Aorta (tissue), 5 donors: ENCODE measurements around the gene PTPN6. TPM values are rescaled to one million over a fixed set of nuclear protein-coding genes. Genes with fewer than 3 reads are reported as not detected.

Source experiments
- ATAC-seq: fragments of 200-7000 bp; cut with Tn5 transposase; one replicate; pipeline ENCODE4 v1.9.1; 2022; ENCODE audit warnings: moderate library complexity; ENCODE audit not compliant: low FRiP score
- DNase-seq, 2 donors: peaks; one replicate each; pipeline ENCODE4 v3.0.0-alpha.2; 2020
- H3K27ac ChIP-seq, 2 donors: one replicate each; pipeline ENCODE4 v1.5.1; 2013; ENCODE audit warnings: low read length in 2 of 2, mild to moderate bottlenecking in 2 of 2, moderate library complexity in 2 of 2, control low read depth in 1 of 2, inconsistent platforms in 1 of 2, low read depth in 1 of 2
- H3K27me3 ChIP-seq, 2 donors: one replicate each; pipeline ENCODE4 v1.6.1; 2013; ENCODE audit warnings: control low read depth in 1 of 2, low read length in 1 of 2, mild to moderate bottlenecking in 1 of 2, moderate library complexity in 1 of 2; ENCODE audit not compliant: insufficient read depth in 2 of 2, control insufficient read depth in 1 of 2
- H3K36me3 ChIP-seq, 2 donors: one replicate each; pipeline ENCODE4 v1.6.1; 2013; ENCODE audit warnings: control low read depth in 1 of 2, low read length in 1 of 2, mild to moderate bottlenecking in 1 of 2; ENCODE audit not compliant: insufficient read depth in 2 of 2, control insufficient read depth in 1 of 2
- H3K4me1 ChIP-seq, 2 donors: one replicate each; pipeline ENCODE4 v1.6.1; 2013; ENCODE audit warnings: low read length in 2 of 2, control low read depth in 1 of 2, mild to moderate bottlenecking in 1 of 2, moderate library complexity in 1 of 2; ENCODE audit not compliant: insufficient read depth in 2 of 2, control insufficient read depth in 1 of 2
- H3K4me3 ChIP-seq, 2 donors: one replicate each; pipeline ENCODE4 v1.5.1; 2013; ENCODE audit warnings: low read length in 2 of 2, control low read depth in 1 of 2, mild to moderate bottlenecking in 1 of 2
- H3K9me3 ChIP-seq: one replicate; pipeline ENCODE4 v1.6.1; 2013; ENCODE audit warnings: mild to moderate bottlenecking, low read length; ENCODE audit not compliant: control insufficient read depth
- WGBS, 2 donors: extraction: QIAGEN DNeasy Blood & Tissue Kit; methylation state at CpG; one replicate each; pipeline ENCODE4 v1.1.7; 2013; 5-methylcytosine and 5-hydroxymethylcytosine counted together
- intact Hi-C, 2 donors: fragments of 100-400 bp; cut with DNase I; formaldehyde crosslinking; loops; one replicate each; pipeline versions ENCODE4 v1.14.2 to v1.15.0; 2022
- polyA plus RNA-seq, 2 donors: library from polyadenylated mRNA; stranded (reverse); fragments of 200-250 nt; gene quantifications; one replicate each; pipeline ENCODE4 v1.2.3, GENCODE V29; 2013
- total RNA-seq, 2 donors: library from RNA; stranded (reverse); fragmentation: NEBNext Ultra II Directional; extraction: Animal tissue kit (Norgen Biotek cat#: 25700); gene quantifications; one replicate each; pipeline ENCODE4 v1.2.1, GENCODE V29; 2021
- donor health status: healthy with polysubstance abuse.
- donor health status: Bipolar disorder and iron deficiency.
- donor health status: DM: no; HTN: no; CAD: no.
- donor health status: DM: no; HTN: no; CAD: no.
- donor health status: DM: yes; HTN: yes; CAD: no.

The PTPN6 gene
- total and polyA plus RNA-seq, 4 donors, result 10.1 to 42.3 (median 27.7) TPM

DNA sequence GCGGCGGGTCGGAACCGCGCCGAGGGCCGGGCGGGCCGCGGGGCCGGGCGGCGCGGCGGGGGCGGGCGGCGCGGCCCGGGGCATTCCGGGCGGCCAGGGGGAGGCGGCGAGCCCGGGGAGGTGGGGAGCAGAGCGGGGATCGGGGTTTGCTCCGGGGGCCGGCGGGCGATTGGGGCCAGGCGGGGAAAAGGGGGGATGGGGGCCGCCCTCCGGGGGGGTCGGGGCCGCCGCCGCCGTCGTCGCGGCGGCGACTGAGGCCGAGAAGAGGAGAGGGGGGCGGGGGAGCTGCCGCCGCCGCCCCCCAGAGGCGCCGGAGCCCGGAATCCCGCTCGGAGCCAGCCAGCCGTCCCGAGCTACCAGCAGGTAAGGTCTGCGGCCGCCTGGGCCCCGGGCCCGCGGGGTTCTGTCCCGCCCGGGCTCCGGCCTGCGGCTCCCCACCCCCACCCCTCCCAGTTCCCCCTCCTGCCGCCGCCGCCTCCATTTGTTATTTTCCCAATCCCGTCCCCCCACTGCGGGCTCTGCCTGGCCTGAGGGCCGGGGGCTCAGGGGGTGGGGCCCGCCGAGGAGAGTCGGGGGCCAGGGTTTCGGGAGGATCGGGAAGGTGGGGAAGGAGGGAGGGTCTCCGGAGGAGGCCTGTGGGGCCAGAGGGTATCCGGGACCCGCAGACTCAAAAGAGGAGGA is 23.0 kb upstream of the PTPN6 start:
- ATAC-seq, result no peak
- H3K4me3 ChIP-seq, result peak overlapping the region; percentile 97 to 99
- 1 to 2% methylated on average over 17 to 79 of the region's 79 CpGs for WGBS, 2 donors
- no peaks in the 10 kb centered on the region for H3K9me3 ChIP-seq
- H3K36me3 ChIP-seq, result no peaks in the 10 kb centered on the region
- H3K4me1 ChIP-seq, result no peaks in the 10 kb centered on the region
- intact Hi-C loops, result loop anchor here in 1 of 2 donors (5.0 kb wide), 1 partner anchor 61 kb away; the partner anchor contains the start of gene TPI1
- DNase-seq, result peak; percentile 53 to 79
- H3K27me3 ChIP-seq, result no peaks in the 10 kb centered on the region
- peak overlapping the region; percentile 49 to 96 for H3K27ac ChIP-seq

DNA sequence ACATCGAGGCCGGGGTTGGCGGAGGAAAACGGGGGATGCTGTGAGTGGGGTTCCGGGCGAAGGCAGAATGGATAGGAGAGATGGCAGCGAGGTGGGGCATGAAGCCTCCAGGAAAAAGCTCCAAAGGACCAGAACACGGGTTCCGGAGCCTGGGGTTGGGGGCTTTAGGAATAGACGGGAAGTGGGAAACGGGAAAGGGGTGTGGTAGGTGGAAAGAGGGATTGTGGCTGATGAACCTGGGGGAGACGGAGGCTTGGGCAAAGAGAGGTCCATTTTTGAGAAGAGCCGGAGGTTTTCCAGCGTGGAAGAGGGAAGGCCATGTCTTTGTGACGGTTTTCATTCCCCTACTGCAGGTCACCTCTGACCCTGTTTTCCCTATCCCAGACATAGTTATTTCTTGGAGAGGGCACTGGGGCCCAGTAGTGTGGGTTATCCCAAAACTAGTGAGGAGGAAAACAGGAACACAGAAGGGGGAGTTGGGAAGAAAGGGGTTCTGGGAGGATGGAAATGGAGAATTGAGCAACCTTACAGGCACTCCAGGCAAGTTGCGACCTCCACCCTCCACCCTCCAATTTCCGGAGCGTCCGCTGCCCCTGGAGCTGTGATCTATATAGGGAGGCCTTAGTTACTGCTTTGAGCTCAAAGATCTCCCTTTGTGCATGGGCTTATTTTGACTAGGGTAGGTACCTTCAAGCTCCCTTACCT is 22.3 kb upstream of the PTPN6 start:
- H3K4me3 ChIP-seq, result peak overlapping the region; percentile 97 to 99
- intact Hi-C loops, result loop anchor here in 1 of 2 donors (5.0 kb wide), 1 partner anchor 62 kb away; the partner anchor contains the start of gene TPI1
- DNase-seq (peak in 1 of 2 donors; percentile 35), ATAC-seq (no peak)
- no peaks in the 10 kb centered on the region for H3K4me1 ChIP-seq
- peaks cover 0 to 1% of the 10 kb centered on the region in 2 donors for H3K36me3 ChIP-seq
- H3K27ac ChIP-seq, result peak overlapping the region; percentile 49 to 96
- H3K27me3 ChIP-seq, result no peaks in the 10 kb centered on the region
- WGBS, 2 donors, result 2% methylated on average over 19 of the region's 19 CpGs
- no peaks in the 10 kb centered on the region for H3K9me3 ChIP-seq

DNA sequence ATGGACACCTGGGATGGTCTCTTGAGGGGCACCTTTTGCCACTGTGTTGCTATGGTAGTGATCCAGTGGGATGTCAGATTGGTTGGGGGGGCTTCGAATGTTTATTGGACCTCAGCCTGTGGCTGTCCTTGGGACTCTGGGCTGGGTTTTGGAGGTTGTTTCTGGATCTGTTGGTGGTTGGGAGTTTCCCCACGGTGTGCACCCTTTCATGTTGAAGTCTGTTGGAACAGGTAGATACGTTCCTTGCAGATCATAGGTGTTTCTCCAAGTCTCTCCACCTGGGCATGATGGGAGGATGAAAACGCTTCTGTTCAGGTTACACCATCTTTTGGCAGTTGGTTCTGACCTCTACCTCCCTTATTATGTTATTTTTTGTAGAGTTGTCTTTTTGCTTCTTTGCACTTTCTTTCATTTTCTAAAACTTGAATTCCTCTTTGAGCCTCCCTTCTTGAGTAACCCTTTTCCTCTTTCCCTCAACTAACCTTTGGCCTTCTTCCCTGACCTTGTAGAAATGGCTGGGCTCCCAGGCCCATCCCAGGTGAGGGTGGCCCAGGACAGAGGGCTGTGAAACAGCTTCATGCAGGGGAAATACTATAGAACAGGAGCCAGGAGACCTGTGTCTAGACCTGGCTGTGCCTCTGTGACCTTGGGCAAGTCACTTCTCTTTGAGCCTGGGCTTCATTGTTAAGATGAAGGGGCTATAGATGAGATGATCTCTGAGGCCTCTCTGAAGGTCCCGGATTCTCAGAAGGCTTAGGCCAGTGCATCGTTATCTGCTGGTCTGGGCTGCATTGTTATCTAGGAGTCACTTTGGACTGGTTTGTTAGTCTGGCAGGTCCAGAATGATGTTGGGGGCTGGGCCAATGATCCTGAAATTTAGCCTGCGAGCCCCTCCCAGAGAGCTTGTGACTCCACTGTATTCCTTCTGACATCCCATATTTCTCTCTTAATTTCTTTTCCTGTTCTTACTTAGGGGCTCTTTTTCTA is 21.4 kb upstream of the PTPN6 start:
- DNase-seq (peak in 1 of 2 donors; percentile 27), ATAC-seq (no peak)
- intact Hi-C loops, result loop anchor here in 1 of 2 donors (5.0 kb wide), 1 partner anchor 62 kb away; the partner anchor contains the start of gene TPI1
- peaks cover 2 to 3% of the 10 kb centered on the region in 2 donors for H3K36me3 ChIP-seq
- peak overlapping the region in 1 of 2 donors; percentile 29 for H3K27ac ChIP-seq
- 27 to 28% methylated on average over 7 of the region's 7 CpGs for WGBS, 2 donors
- H3K4me1 ChIP-seq, result no peaks in the 10 kb centered on the region
- peak overlapping the region; percentile 97 to 99 for H3K4me3 ChIP-seq
- H3K9me3 ChIP-seq, result no peaks in the 10 kb centered on the region
- no peaks in the 10 kb centered on the region for H3K27me3 ChIP-seq

DNA sequence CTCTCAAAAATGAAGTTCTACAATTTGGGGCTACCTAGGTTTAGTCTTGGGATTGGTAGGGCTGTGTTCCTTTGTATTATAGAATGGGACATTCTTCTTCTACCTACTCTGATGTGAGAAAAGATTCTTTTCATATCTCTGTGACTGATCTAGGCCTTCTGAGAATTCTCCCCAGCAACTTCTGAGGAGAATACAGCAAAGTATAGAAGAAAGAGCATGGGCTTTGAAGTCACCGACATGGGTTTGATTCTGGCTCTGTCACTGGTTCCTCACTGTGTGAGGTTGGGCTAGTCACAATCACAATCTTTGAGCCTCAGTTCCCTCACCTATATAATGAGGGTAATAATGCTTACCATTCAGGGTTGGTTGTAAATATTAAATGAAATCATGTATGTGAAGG is 18.4 kb upstream of the PTPN6 start:
- no peaks in the 10 kb centered on the region for H3K27me3 ChIP-seq
- DNase-seq, result no peak
- no peak overlapping the region for H3K4me3 ChIP-seq
- H3K27ac ChIP-seq, result no peak overlapping the region
- H3K36me3 ChIP-seq, result peaks cover 3 to 5% of the 10 kb centered on the region in 2 donors
- 32% methylated on average over 1 of the region's 1 CpG for WGBS, 2 donors
- no peaks in the 10 kb centered on the region for H3K4me1 ChIP-seq
- intact Hi-C loops, result no loop called here
- ATAC-seq, result no peak
- no peaks in the 10 kb centered on the region for H3K9me3 ChIP-seq

DNA sequence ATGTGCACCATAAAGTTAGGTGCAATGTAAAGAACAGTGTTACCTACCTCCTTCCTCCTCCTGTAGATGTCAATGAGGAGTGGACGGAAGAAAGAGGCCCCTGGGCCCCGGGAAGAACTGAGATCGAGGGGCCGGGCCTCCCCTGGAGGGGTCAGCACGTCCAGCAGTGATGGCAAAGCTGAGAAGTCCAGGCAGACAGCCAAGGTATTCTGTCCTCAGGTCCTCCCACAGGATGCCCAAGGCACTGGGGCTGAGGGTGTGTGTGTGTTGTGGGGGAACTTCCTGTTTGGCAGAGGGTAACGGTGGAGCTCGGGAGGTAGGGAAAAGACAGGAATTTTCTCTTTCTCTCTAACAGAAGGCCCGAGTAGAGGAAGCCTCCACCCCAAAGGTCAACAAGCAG is 17.0 kb upstream of the PTPN6 start:
- peaks cover 3 to 5% of the 10 kb centered on the region in 2 donors for H3K36me3 ChIP-seq
- no peak for DNase-seq
- intact Hi-C loops, result no loop called here
- H3K4me3 ChIP-seq, result no peak overlapping the region
- H3K4me1 ChIP-seq, result no peaks in the 10 kb centered on the region
- ATAC-seq, result no peak
- peak overlapping the region in 1 of 2 donors; percentile 12 for H3K27ac ChIP-seq
- WGBS, 2 donors, result 17 to 22% methylated on average over 8 of the region's 8 CpGs
- H3K27me3 ChIP-seq, result no peaks in the 10 kb centered on the region
- no peaks in the 10 kb centered on the region for H3K9me3 ChIP-seq

DNA sequence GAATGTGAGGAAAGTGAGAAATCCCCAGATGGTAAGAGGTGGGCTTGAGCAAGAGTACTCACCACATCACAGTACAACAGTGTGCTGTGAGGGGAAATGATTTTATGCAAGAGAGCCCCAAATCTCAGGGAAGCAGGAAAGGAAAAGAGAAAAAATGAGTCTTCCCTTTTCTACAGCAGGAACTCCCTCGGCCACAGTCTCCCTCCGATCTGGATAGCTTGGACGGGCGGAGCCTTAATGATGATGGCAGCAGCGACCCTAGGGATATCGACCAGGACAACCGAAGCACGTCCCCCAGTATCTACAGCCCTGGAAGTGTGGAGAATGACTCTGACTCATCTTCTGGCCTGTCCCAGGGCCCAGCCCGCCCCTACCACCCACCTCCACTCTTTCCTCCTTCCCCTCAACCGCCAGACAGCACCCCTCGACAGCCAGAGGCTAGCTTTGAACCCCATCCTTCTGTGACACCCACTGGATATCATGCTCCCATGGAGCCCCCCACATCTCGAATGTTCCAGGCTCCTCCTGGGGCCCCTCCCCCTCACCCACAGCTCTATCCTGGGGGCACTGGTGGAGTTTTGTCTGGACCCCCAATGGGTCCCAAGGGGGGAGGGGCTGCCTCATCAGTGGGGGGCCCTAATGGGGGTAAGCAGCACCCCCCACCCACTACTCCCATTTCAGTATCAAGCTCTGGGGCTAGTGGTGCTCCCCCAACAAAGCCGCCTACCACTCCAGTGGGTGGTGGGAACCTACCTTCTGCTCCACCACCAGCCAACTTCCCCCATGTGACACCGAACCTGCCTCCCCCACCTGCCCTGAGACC is 15.6 kb upstream of the PTPN6 start:
- no peak for DNase-seq
- no peaks in the 10 kb centered on the region for H3K27me3 ChIP-seq
- H3K9me3 ChIP-seq, result no peaks in the 10 kb centered on the region
- H3K36me3 ChIP-seq, result peaks cover 3 to 5% of the 10 kb centered on the region in 2 donors
- WGBS, 2 donors, result 58 to 61% methylated on average over 14 of the region's 14 CpGs
- ATAC-seq, result no peak
- no peaks in the 10 kb centered on the region for H3K4me1 ChIP-seq
- H3K4me3 ChIP-seq, result no peak overlapping the region
- intact Hi-C loops, result no loop called here
- no peak overlapping the region for H3K27ac ChIP-seq

DNA sequence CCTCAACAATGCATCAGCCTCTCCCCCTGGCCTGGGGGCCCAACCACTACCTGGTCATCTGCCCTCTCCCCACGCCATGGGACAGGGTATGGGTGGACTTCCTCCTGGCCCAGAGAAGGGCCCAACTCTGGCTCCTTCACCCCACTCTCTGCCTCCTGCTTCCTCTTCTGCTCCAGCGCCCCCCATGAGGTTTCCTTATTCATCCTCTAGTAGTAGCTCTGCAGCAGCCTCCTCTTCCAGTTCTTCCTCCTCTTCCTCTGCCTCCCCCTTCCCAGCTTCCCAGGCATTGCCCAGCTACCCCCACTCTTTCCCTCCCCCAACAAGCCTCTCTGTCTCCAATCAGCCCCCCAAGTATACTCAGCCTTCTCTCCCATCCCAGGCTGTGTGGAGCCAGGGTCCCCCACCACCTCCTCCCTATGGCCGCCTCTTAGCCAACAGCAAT is 14.9 kb upstream of the PTPN6 start:
- no peaks in the 10 kb centered on the region for H3K4me1 ChIP-seq
- intact Hi-C loops, result no loop called here
- ATAC-seq, result no peak

More for the DNA sequence above, 14.9 kb upstream of the PTPN6 start:
- H3K9me3 ChIP-seq, result no peaks in the 10 kb centered on the region
- H3K36me3 ChIP-seq, result peaks cover 3 to 8% of the 10 kb centered on the region in 2 donors
- H3K4me3 ChIP-seq, result no peak overlapping the region
- H3K27me3 ChIP-seq, result no peaks in the 10 kb centered on the region
- no peak for DNase-seq
- H3K27ac ChIP-seq, result no peak overlapping the region
- 82 to 86% methylated on average over 3 of the region's 3 CpGs for WGBS, 2 donors
